CD4-positive, alpha-beta memory T cell (primary cell): Measurements from ENCODE around the gene AIM2. TPM values are rescaled to one million over a fixed set of nuclear protein-coding genes. Genes with fewer than 3 reads are reported as not detected.

Source experiments
- CTCF ChIA-PET: fragments of 350-600 bp; sonication (Branson Sonifier 250); formaldehyde crosslinking; loops from one replicate; lab custom pipeline; 2021; ENCODE audit warnings: inconsistent platforms; ENCODE audit not compliant: partially characterized antibody; lab: Charles Lee
- POLR2A ChIA-PET: fragments of 350-600 bp; sonication (Branson Sonifier 250); formaldehyde crosslinking; loops from one replicate; lab custom pipeline; 2021; ENCODE audit not compliant: partially characterized antibody; lab: Charles Lee
- DNase-seq, 5 donors: peaks; one replicate each; pipeline versions ENCODE4 v3.0.0 to v3.0.0-alpha.2; 2020 to 2022; ENCODE audit warnings: mixed read lengths in 1 of 5
- H3K27ac ChIP-seq: one replicate; pipeline ENCODE4 v1.7.0; 2013; ENCODE audit warnings: low read depth, low read length
- H3K27me3 ChIP-seq: 2 replicates; pipeline ENCODE4 v1.7.0; 2013; ENCODE audit warnings: mild to moderate bottlenecking, low read length, moderate library complexity; ENCODE audit not compliant: insufficient read depth
- H3K36me3 ChIP-seq: 2 replicates; pipeline ENCODE4 v1.7.0; 2013; ENCODE audit warnings: mild to moderate bottlenecking, low read length, moderate library complexity; ENCODE audit not compliant: insufficient read depth
- H3K4me1 ChIP-seq: 2 replicates; pipeline ENCODE4 v1.7.0; 2013; ENCODE audit warnings: mild to moderate bottlenecking, low read length, moderate library complexity; ENCODE audit not compliant: insufficient read depth
- H3K4me3 ChIP-seq, 2 donors: one replicate each; pipeline ENCODE4 v1.7.0; 2013; ENCODE audit warnings: low read length in 2 of 2, mild to moderate bottlenecking in 1 of 2
- H3K9me3 ChIP-seq, 2 donors: one replicate each; pipeline ENCODE4 v1.7.0; 2013; ENCODE audit warnings: low read length in 2 of 2, control low read depth in 1 of 2; ENCODE audit not compliant: control insufficient read depth in 1 of 2
- H3K27ac Mint-ChIP-seq, 7 donors: one replicate each; pipeline ENCODE4 v1.8.0; 2020 to 2021; ENCODE audit warnings: mixed read lengths in 7 of 7, mild to moderate bottlenecking in 6 of 7, inconsistent platforms in 3 of 7, moderate library complexity in 3 of 7
- H3K27me3 Mint-ChIP-seq, 2 donors: one replicate each; pipeline ENCODE4 v1.8.0; 2020 to 2021; ENCODE audit warnings: mixed read lengths in 2 of 2
- H3K36me3 Mint-ChIP-seq, 2 donors: one replicate each; pipeline ENCODE4 v1.8.0; 2020 to 2021; ENCODE audit warnings: mixed read lengths in 2 of 2, inconsistent platforms in 1 of 2, mild to moderate bottlenecking in 1 of 2
- H3K4me1 Mint-ChIP-seq, 4 donors: one replicate each; pipeline ENCODE4 v1.8.0; 2020 to 2021; ENCODE audit warnings: mixed read lengths in 4 of 4, mild to moderate bottlenecking in 1 of 4
- H3K4me3 Mint-ChIP-seq, 8 donors: one replicate each; pipeline ENCODE4 v1.8.0; 2020 to 2021; ENCODE audit warnings: mixed read lengths in 8 of 8, mild to moderate bottlenecking in 7 of 8, moderate library complexity in 6 of 8, inconsistent platforms in 3 of 8
- H3K9me3 Mint-ChIP-seq, 8 donors: one replicate each; pipeline ENCODE4 v1.8.0; 2020 to 2021; ENCODE audit warnings: mixed read lengths in 8 of 8, mild to moderate bottlenecking in 5 of 8, inconsistent platforms in 3 of 8, moderate library complexity in 1 of 8
- intact Hi-C: fragments of 100-400 bp; cut with micrococcal nuclease; formaldehyde crosslinking; loops from one replicate; pipeline ENCODE4 v1.15.1; 2023
- polyA plus RNA-seq, 2 donors: library from polyadenylated mRNA; unstranded; fragments of 300-500 nt; fragmentation: Illumina TruSeq; gene quantifications; one replicate each; pipeline ENCODE4 v1.2.3, GENCODE V29; 2021
- total RNA-seq, 2 experiments: library from RNA; stranded (reverse); gene quantifications; one replicate each; pipeline ENCODE4 v1.2.3, GENCODE V29; 2021

AIM2 gene
- total RNA-seq: 1 to 10 TPM; 7.8 to 8.1 TPM
- 1 to 10 TPM; 2.9 to 8.0 TPM for polyA plus RNA-seq

GRCh38 chr1:159076438-159077119 is at the start of gene AIM2:
Gene AIM2 (minus strand): TSS chr1:159076766. CDS start chr1:159073499, 3,267 bp downstream.
- H3K4me3 Mint-ChIP-seq: peak within 1 kb of the TSS; percentile 75 to 86 (median 84)
- CTCF ChIA-PET: interaction anchor here (0.7 to 4.8 kb wide), 15 partner anchors 9 to 1025 kb away, joined by 3 to 44 read pairs (median 5); partner anchors contain the start of gene IFI16
- POLR2A ChIA-PET: interaction anchor here (0.5 to 2.9 kb wide), 15 partner anchors 9 to 927 kb away, joined by 3 to 43 read pairs (median 4); partner anchors contain the start of gene IFI16

GRCh38 chr1:159123587-159123986 is 47.0 kb upstream of the AIM2 start:
- Histone ChIP-seq H3K27me3 (no peaks in the 10 kb centered on the region), H3K36me3 (no peaks in the 10 kb centered on the region), H3K27ac (no peak overlapping the region), H3K4me1 (no peaks in the 10 kb centered on the region), H3K9me3 (no peaks in the 10 kb centered on the region), H3K4me3 (no peak overlapping the region)
- ChIA-PET CTCF (interaction anchor here (1.7 to 1.8 kb wide), 2 partner anchors 9 to 10 kb away, joined by 4 to 8 read pairs; no protein-coding TSS in a partner anchor), POLR2A (no interaction called here)
- Mint-ChIP-seq H3K4me1 (no peaks in the 10 kb centered on the region), H3K9me3 (no peaks in the 10 kb centered on the region), H3K36me3 (no peaks in the 10 kb centered on the region), H3K27ac (no peak overlapping the region), H3K4me3 (no peak overlapping the region), H3K27me3 (peaks cover 2 to 6% of the 10 kb centered on the region in 2 donors)
- intact Hi-C loops: no loop called here
- DNase-seq: no peak

More at GRCh38 chr1:159076438-159077119, at the start of gene AIM2:
- H3K27ac Mint-ChIP-seq: peak within 1 kb of the TSS; percentile 89 to 99 (median 95)
- H3K4me3 ChIP-seq: peak within 1 kb of the TSS; percentile 61 to 69
- DNase-seq: peak; percentile 82 to 92 (median 86)
- no peaks in the 10 kb centered on the region for H3K9me3 Mint-ChIP-seq
- no peaks in the 10 kb centered on the region for H3K27me3 Mint-ChIP-seq
- H3K4me1 Mint-ChIP-seq: peaks cover 24 to 44% (median 28%) of the 10 kb centered on the region in 4 donors
- no peaks in the 10 kb centered on the region for H3K36me3 Mint-ChIP-seq
- H3K27me3 ChIP-seq: no peaks in the 10 kb centered on the region
- no peaks in the 10 kb centered on the region for H3K36me3 ChIP-seq
- intact Hi-C loops: loop anchor here (1.0 to 10.0 kb wide), 7 partner anchors 13 to 952 kb away; partner anchors contain the start of genes IFI16 and PYHIN1
- H3K4me1 ChIP-seq: peaks cover 50% of the 10 kb centered on the region
- no peaks in the 10 kb centered on the region for H3K9me3 ChIP-seq
- H3K27ac ChIP-seq: peak within 1 kb of the TSS; percentile 85

GRCh38 chr1:159122005-159122621 is 45.5 kb upstream of the AIM2 start:
- H3K27ac ChIP-seq: no peak overlapping the region
- no peaks in the 10 kb centered on the region for H3K36me3 ChIP-seq
- H3K36me3 Mint-ChIP-seq: no peaks in the 10 kb centered on the region
- H3K4me1 Mint-ChIP-seq: no peaks in the 10 kb centered on the region
- H3K27me3 Mint-ChIP-seq: peaks cover 2 to 7% of the 10 kb centered on the region in 2 donors
- POLR2A ChIA-PET: no interaction called here
- H3K27me3 ChIP-seq: no peaks in the 10 kb centered on the region
- H3K9me3 Mint-ChIP-seq: no peaks in the 10 kb centered on the region
- CTCF ChIA-PET: interaction anchor here (1.7 to 1.9 kb wide), 3 partner anchors 8 to 11 kb away, joined by 4 to 11 read pairs (median 8); no protein-coding TSS in a partner anchor
- intact Hi-C loops: no loop called here
- DNase-seq: no peak
- H3K4me1 ChIP-seq: no peaks in the 10 kb centered on the region
- H3K4me3 ChIP-seq: no peak overlapping the region
- H3K4me3 Mint-ChIP-seq: no peak overlapping the region
- no peak overlapping the region for H3K27ac Mint-ChIP-seq
- no peaks in the 10 kb centered on the region for H3K9me3 ChIP-seq

GRCh38 chr1:159121526-159121925 is 45.0 kb upstream of the AIM2 start:
- Mint-ChIP-seq H3K27me3 (peaks cover 2 to 7% of the 10 kb centered on the region in 2 donors), H3K4me3 (no peak overlapping the region), H3K27ac (no peak overlapping the region), H3K36me3 (no peaks in the 10 kb centered on the region), H3K4me1 (no peaks in the 10 kb centered on the region), H3K9me3 (no peaks in the 10 kb centered on the region)
- POLR2A ChIA-PET: no interaction called here
- Histone ChIP-seq H3K27me3 (no peaks in the 10 kb centered on the region), H3K4me3 (no peak overlapping the region), H3K36me3 (no peaks in the 10 kb centered on the region), H3K9me3 (no peaks in the 10 kb centered on the region), H3K4me1 (no peaks in the 10 kb centered on the region), H3K27ac (no peak overlapping the region)
- CTCF ChIA-PET: interaction anchor here (1.3 to 1.9 kb wide), 2 partner anchors 8 to 11 kb away, joined by 4 to 11 read pairs; no protein-coding TSS in a partner anchor
- intact Hi-C loops: no loop called here
- no peak for DNase-seq

- H3K36me3 Mint-ChIP-seq: no peaks in the 10 kb centered on the region
- no peaks in the 10 kb centered on the region for H3K4me1 Mint-ChIP-seq
Measured at GRCh38 chr1:159120317-159120716, 43.8 kb upstream of the AIM2 start.

GRCh38 chr1:159113596-159114433 is 37.2 kb upstream of the AIM2 start:
- no peaks in the 10 kb centered on the region for H3K4me1 Mint-ChIP-seq
- Histone ChIP-seq H3K27me3 (no peaks in the 10 kb centered on the region), H3K4me1 (no peaks in the 10 kb centered on the region), H3K27ac (no peak overlapping the region), H3K36me3 (no peaks in the 10 kb centered on the region), H3K4me3 (no peak overlapping the region), H3K9me3 (no peaks in the 10 kb centered on the region)
- no peak overlapping the region for H3K27ac Mint-ChIP-seq
- no peak overlapping the region for H3K4me3 Mint-ChIP-seq
- CTCF ChIA-PET: interaction anchor here (0.8 to 1.6 kb wide), 2 partner anchors 9 to 20 kb away, joined by 4 read pairs; no protein-coding TSS in a partner anchor
- H3K9me3 Mint-ChIP-seq: peaks cover 0 to 4% (median 1%) of the 10 kb centered on the region in 8 donors
- intact Hi-C loops: no loop called here
- DNase-seq: no peak
- no peaks in the 10 kb centered on the region for H3K36me3 Mint-ChIP-seq
- POLR2A ChIA-PET: no interaction called here
- peaks cover 7 to 14% of the 10 kb centered on the region in 2 donors for H3K27me3 Mint-ChIP-seq

More at GRCh38 chr1:159120317-159120716, 43.8 kb upstream of the AIM2 start:
- Histone ChIP-seq H3K27me3 (no peaks in the 10 kb centered on the region), H3K36me3 (no peaks in the 10 kb centered on the region), H3K9me3 (no peaks in the 10 kb centered on the region), H3K27ac (no peak overlapping the region), H3K4me3 (no peak overlapping the region), H3K4me1 (no peaks in the 10 kb centered on the region)
- H3K27me3 Mint-ChIP-seq: peaks cover 2 to 5% of the 10 kb centered on the region in 2 donors
- H3K27ac Mint-ChIP-seq: no peak overlapping the region
- H3K9me3 Mint-ChIP-seq: no peaks in the 10 kb centered on the region
- no peak for DNase-seq
- ChIA-PET POLR2A (no interaction called here), CTCF (interaction anchor here (1.3 to 1.9 kb wide), 2 partner anchors 10 to 12 kb away, joined by 4 to 11 read pairs; no protein-coding TSS in a partner anchor)
- no peak overlapping the region for H3K4me3 Mint-ChIP-seq
- intact Hi-C loops: no loop called here
